OCI-LY3 (cell line): ENCODE measurements around the gene NR1D1.

Experiments
- CTCF ChIP-seq: fragments of 200-600, 300-600 bp; sonication (generic); IDR thresholded peaks from 2 replicates; pipeline ENCODE4 v1.5.1; 2014; ENCODE audit warnings: antibody characterized with exemption, low read length, low read depth
- EZH2phosphoT487 ChIP-seq: fragments of 200-600 bp; shearing (Covaris generic); IDR thresholded peaks from 2 replicates; pipeline ENCODE4 v1.6.1; 2018; ENCODE audit warnings: antibody characterized with exemption, mixed run types, low read depth

DNA sequence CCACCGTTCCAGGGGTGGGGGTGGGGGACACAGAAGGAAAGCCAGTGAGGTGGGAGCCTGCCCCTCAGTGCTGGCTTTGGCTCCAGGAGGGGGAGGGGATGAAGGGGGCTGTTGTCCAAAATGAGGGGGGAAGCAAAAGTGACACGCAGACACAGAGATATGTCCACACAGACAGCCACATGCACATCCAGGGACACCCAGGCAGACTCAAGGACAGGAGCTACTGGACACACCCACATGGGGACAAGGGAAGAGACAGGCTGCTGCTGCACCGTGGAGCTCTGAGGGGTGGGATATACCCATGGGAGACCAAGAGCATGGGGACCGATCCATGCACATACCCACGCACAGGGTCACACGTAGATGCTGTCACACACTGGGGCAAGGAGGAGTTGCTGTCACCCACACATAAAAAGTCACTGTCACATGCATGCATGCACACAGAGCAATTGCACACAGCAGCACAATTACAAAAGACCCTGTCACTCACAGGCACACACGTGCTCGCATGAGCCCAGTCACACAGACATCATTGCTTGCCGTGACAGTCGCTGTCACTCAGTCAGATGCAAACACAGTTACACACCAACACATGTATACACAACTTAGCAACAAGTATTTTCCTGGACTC is 36.4 kb downstream of the NR1D1 start:
- no peak for TF ChIP-seq CTCF
- no peak for TF ChIP-seq EZH2phosphoT487
